ENCODE data around the gene MTHFD1L. TPM values are rescaled to one million over a fixed set of nuclear protein-coding genes. Genes with fewer than 3 reads are reported as not detected.

Gene MTHFD1L
- polyA plus RNA-seq, 3 donors = 0.25 to 1.3 (median 0.39) TPM

- Mint-ChIP-seq H3K27ac (no peak overlapping the region), H3K9me3 (no peaks in the 10 kb centered on the region), H3K36me3 (peaks cover 0 to 5% of the 10 kb centered on the region in 2 donors), H3K4me3 (no peak overlapping the region), H3K27me3 (ENCODE audit: low read depth in 3 of 3) (no peaks in the 10 kb centered on the region), H3K4me1 (peaks cover 4% of the 10 kb centered on the region)
- Histone ChIP-seq H3K79me2 (ENCODE audit: insufficient read depth, low read length) (no peaks in the 10 kb centered on the region), H3K4me1 (ENCODE audit: control insufficient read depth in 1 of 2, insufficient read depth in 2 of 2, low read length in 2 of 2) (no peaks in the 10 kb centered on the region), H3K4me3 (replicated peaks in 1 of 3; ENCODE audit: low read depth in 2 of 3, low read length in 3 of 3) (no peak overlapping the region), H3K27ac (ENCODE audit: low read depth in 1 of 2, low read length in 2 of 2) (no peak overlapping the region), H3K36me3 (replicated peaks in 1 of 2; ENCODE audit: control insufficient read depth in 1 of 2, insufficient read depth in 2 of 2, low read length in 2 of 2) (no peaks in the 10 kb centered on the region), H3K4me2 (replicated peaks; ENCODE audit: extremely low read depth, low read length, poor library complexity, severe bottlenecking) (no peak overlapping the region), H2AFZ (ENCODE audit: insufficient read depth, low read depth, low read length, poor library complexity, severe bottlenecking) (no peak overlapping the region), H4K20me1 (ENCODE audit: insufficient read depth, low read length) (no peaks in the 10 kb centered on the region), H3K9me3 (replicated peaks in 1 of 2; ENCODE audit: control insufficient read depth in 1 of 2, insufficient read depth in 1 of 2, low read length in 2 of 2) (no peaks in the 10 kb centered on the region), H3K9ac (ENCODE audit: insufficient read depth, low read length, poor library complexity, severe bottlenecking) (no peak overlapping the region), H3K27me3 (ENCODE audit: control insufficient read depth in 2 of 2, insufficient read depth in 2 of 2, low read length in 2 of 2) (no peaks in the 10 kb centered on the region)
- DNase-seq = no peak
- intact Hi-C loops (cut with micrococcal nuclease) = loop anchor here in 1 of 2 donors (10.0 kb wide), 1 partner anchor 97 kb away; no protein-coding TSS in a partner anchor
- no peak for TF ChIP-seq CTCF (IDR thresholded peaks at IDR 0.05)
- 65% methylated on average over 3 of the region's 3 CpGs for WGBS (ENCODE audit: insufficient coverage)
Measured at GRCh38 chr6:150991487-150991886, 126.0 kb downstream of the MTHFD1L start.

DNA sequence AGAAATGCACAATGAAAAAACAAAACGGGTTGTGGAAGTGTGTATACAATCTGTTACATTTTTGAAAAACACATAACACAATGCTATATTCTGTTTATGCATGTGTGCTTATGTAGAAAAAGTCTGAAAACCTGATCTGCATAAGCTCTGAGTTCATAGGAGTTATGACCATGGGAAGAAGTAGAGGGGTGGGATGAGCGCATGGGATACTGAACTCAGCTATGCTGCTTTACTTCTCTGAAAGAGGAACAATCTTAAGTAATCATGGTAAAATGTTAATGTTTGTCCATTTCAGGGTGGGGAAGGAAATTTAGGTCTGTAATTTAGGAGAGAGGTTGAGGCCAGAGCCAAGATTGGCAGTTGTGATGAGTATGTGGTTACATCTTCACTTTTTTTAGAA is 126.8 kb downstream of the MTHFD1L start:
- H3K27ac Mint-ChIP-seq = no peak overlapping the region

More for the DNA sequence above, 126.8 kb downstream of the MTHFD1L start:
- H3K4me2 ChIP-seq (replicated peaks; ENCODE audit: extremely low read depth, low read length, poor library complexity, severe bottlenecking) = no peak overlapping the region
- no peak overlapping the region for H3K4me3 Mint-ChIP-seq
- no peaks in the 10 kb centered on the region for H3K27me3 Mint-ChIP-seq (ENCODE audit: low read depth in 3 of 3)
- H4K20me1 ChIP-seq (ENCODE audit: insufficient read depth, low read length) = no peaks in the 10 kb centered on the region
- no peak overlapping the region for H3K4me3 ChIP-seq (replicated peaks in 1 of 3; ENCODE audit: low read depth in 2 of 3, low read length in 3 of 3)
- intact Hi-C loops (cut with micrococcal nuclease) = loop anchor here in 1 of 2 donors (10.0 kb wide), 1 partner anchor 97 kb away; no protein-coding TSS in a partner anchor
- peaks cover 0 to 5% of the 10 kb centered on the region in 2 donors for H3K36me3 Mint-ChIP-seq
- no peak overlapping the region for H2AFZ ChIP-seq (ENCODE audit: insufficient read depth, low read depth, low read length, poor library complexity, severe bottlenecking)
- H3K36me3 ChIP-seq (replicated peaks in 1 of 2; ENCODE audit: control insufficient read depth in 1 of 2, insufficient read depth in 2 of 2, low read length in 2 of 2) = no peaks in the 10 kb centered on the region
- no peaks in the 10 kb centered on the region for H3K4me1 ChIP-seq (ENCODE audit: control insufficient read depth in 1 of 2, insufficient read depth in 2 of 2, low read length in 2 of 2)
- TF ChIP-seq CTCF (IDR thresholded peaks at IDR 0.05) = no peak
- no peak overlapping the region for H3K27ac ChIP-seq (ENCODE audit: low read depth in 1 of 2, low read length in 2 of 2)
- peaks cover 4% of the 10 kb centered on the region for H3K4me1 Mint-ChIP-seq
- no peaks in the 10 kb centered on the region for H3K9me3 ChIP-seq (replicated peaks in 1 of 2; ENCODE audit: control insufficient read depth in 1 of 2, insufficient read depth in 1 of 2, low read length in 2 of 2)
- DNase-seq = no peak
- no peak overlapping the region for H3K9ac ChIP-seq (ENCODE audit: insufficient read depth, low read length, poor library complexity, severe bottlenecking)
- WGBS (ENCODE audit: insufficient coverage) = 90% methylated on average over 1 of the region's 2 CpGs
- no peaks in the 10 kb centered on the region for H3K27me3 ChIP-seq (ENCODE audit: control insufficient read depth in 2 of 2, insufficient read depth in 2 of 2, low read length in 2 of 2)
- H3K79me2 ChIP-seq (ENCODE audit: insufficient read depth, low read length) = no peaks in the 10 kb centered on the region
- H3K9me3 Mint-ChIP-seq = no peaks in the 10 kb centered on the region

Measured in CD14-positive monocyte (primary cell).